HL-60 (cell line): ENCODE results near the gene VWA3B.

ENCODE experiments used
- POLR2AphosphoS5 ChIP-seq: IDR thresholded peaks from 2 replicates; pipeline ENCODE4 v1.6.1; 2012; ENCODE audit warnings: low read depth
- TF ChIP-seq, protein P1 (sequence below): IDR thresholded peaks from 2 replicates; pipeline ENCODE4 v1.6.1; 2012; ENCODE audit warnings: low read depth; ENCODE audit not compliant: insufficient replicate concordance
- TF ChIP-seq, protein P2 (sequence below): IDR thresholded peaks from one replicate; pipeline ENCODE4 v1.5.1; 2011; ENCODE audit warnings: low read length, control low read depth, inconsistent platforms; ENCODE audit not compliant: insufficient read depth

DNA sequence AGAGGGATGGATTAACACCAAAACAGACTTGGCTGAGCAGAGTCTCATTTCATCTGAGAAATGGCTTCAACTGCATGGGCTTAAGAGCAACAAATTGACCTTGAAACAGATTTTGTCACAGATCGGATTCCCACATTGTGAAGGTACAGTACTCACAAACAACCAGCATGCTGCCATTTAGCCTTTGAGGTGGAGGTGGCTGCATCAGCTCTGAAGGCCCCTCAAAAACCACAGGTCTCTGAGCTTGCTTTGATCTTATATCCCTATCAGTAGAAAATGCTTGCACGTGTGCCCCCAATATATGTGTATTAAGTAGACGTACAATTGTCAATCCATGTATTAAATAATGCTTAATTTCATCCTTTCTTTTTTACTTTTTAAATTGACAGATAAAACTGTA, 6.2 kb downstream of the VWA3B start:
- TF ChIP-seq, protein P1, sequence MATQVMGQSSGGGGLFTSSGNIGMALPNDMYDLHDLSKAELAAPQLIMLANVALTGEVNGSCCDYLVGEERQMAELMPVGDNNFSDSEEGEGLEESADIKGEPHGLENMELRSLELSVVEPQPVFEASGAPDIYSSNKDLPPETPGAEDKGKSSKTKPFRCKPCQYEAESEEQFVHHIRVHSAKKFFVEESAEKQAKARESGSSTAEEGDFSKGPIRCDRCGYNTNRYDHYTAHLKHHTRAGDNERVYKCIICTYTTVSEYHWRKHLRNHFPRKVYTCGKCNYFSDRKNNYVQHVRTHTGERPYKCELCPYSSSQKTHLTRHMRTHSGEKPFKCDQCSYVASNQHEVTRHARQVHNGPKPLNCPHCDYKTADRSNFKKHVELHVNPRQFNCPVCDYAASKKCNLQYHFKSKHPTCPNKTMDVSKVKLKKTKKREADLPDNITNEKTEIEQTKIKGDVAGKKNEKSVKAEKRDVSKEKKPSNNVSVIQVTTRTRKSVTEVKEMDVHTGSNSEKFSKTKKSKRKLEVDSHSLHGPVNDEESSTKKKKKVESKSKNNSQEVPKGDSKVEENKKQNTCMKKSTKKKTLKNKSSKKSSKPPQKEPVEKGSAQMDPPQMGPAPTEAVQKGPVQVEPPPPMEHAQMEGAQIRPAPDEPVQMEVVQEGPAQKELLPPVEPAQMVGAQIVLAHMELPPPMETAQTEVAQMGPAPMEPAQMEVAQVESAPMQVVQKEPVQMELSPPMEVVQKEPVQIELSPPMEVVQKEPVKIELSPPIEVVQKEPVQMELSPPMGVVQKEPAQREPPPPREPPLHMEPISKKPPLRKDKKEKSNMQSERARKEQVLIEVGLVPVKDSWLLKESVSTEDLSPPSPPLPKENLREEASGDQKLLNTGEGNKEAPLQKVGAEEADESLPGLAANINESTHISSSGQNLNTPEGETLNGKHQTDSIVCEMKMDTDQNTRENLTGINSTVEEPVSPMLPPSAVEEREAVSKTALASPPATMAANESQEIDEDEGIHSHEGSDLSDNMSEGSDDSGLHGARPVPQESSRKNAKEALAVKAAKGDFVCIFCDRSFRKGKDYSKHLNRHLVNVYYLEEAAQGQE, result no peak
- TF ChIP-seq, protein P2, sequence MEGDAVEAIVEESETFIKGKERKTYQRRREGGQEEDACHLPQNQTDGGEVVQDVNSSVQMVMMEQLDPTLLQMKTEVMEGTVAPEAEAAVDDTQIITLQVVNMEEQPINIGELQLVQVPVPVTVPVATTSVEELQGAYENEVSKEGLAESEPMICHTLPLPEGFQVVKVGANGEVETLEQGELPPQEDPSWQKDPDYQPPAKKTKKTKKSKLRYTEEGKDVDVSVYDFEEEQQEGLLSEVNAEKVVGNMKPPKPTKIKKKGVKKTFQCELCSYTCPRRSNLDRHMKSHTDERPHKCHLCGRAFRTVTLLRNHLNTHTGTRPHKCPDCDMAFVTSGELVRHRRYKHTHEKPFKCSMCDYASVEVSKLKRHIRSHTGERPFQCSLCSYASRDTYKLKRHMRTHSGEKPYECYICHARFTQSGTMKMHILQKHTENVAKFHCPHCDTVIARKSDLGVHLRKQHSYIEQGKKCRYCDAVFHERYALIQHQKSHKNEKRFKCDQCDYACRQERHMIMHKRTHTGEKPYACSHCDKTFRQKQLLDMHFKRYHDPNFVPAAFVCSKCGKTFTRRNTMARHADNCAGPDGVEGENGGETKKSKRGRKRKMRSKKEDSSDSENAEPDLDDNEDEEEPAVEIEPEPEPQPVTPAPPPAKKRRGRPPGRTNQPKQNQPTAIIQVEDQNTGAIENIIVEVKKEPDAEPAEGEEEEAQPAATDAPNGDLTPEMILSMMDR, result no peak
- no peak for TF ChIP-seq POLR2AphosphoS5
